GM18511 (cell line): ENCODE results near the gene EPHB4.
"Not testable (repeated sequence)": the region's sequence is repeated elsewhere in the genome, so short reads cannot be mapped to it uniquely, and the experiment has no call there.

ENCODE experiments used
- ATAC-seq: cut with Tn5 transposase; IDR thresholded peaks from one replicate; pipeline ENCODE4 v1.9.1; 2021; ENCODE audit warnings: mild to moderate bottlenecking, moderate library complexity; ENCODE audit not compliant: unreplicated experiment

The EPHB4 gene

GRCh38 chr7:100822236-100823139 is 4.8 kb downstream of the EPHB4 start:
- ATAC-seq, result no peak

GRCh38 chr7:100819586-100819985 is 7.7 kb downstream of the EPHB4 start:
- no peak for ATAC-seq

DNA sequence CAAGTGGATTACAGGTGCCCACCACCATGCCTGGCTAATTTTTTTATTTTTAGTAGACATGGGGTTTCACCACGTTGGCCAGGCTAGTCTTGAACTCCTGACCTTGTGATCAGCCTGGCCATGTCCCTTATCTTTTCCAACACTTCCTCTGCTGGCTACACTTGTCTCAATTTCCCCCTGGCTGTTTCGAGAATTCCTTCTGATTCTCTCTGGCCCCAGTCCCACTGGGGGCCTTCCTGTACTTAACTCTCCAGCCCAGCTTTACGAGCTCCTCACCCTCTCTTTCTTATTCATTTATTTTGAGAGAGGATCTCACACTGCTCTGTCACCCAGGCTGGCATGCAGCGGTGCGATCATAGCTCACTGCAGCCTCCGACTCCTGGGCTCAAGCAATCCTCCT is 8.5 kb downstream of the EPHB4 start:
- ATAC-seq, result no peak

GRCh38 chr7:100818366-100818765 is 9.0 kb downstream of the EPHB4 start:
- ATAC-seq, result no peak

DNA sequence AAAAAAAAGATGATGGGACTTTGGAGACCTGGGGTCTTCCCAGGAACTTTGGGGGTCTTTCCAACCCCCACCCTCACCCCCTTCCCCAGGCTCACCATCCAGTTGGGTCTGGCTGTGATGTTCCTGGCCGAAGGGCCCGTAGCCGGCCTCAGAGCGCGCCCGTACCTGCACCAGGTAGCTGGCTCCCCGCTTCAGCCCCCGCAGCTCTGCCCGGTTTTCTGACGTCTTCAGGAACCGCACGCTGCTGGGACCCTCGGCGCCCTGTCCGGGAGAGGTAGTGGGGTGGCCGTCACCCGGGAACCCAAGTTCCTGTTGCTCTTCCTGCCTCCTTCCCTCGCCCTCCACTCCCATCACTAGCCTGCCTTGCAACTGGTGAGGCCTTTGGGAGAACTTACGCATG is 10.2 kb downstream of the EPHB4 start:
- no peak for ATAC-seq

DNA sequence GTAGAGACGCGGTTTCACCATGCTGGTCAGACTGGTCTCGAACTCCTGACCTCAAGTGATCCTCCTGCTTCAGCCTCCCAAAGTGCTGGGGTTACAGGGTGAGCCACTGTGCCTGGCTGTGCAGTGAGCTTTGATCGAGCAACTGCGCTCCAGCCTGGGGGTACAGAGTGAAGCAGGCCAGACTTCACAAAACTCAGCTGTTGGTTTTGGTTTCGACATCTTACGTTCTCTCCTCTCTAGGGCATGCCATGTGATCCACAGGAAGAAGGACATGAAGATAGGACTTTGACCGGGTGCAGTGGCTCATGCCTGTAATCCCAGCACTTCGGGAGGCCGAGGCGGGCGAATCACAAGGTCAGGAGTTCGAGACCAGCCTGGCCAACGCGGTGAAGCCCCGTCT is 10.8 kb downstream of the EPHB4 start:
- ATAC-seq, result not testable (repeated sequence)

- no peak for ATAC-seq
Measured at GRCh38 chr7:100812729-100813128, 14.6 kb downstream of the EPHB4 start.

DNA sequence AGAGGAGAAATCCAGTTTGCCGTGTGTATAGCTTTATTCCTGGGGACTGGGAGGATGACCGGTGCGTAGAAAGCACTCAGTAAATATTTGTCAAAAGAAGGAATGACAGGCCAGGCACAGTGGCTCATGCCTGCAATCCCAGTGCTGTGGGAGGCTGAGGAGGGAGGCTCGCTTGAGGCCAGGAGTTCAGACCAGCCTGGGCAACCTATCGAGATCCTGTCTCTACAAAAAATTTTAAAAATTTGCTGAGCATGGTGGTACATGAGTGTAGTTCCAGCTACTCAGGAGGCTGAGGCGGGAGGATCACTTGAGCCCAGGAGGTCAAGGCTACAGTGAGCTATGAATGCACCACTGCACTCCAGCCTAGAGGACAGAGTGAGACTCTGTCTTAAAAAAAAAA is 15.8 kb downstream of the EPHB4 start:
- ATAC-seq, result no peak

GRCh38 chr7:100808354-100808875 is 18.9 kb downstream of the EPHB4 start:
- no peak for ATAC-seq

- ATAC-seq, result not testable (repeated sequence)
Measured at GRCh38 chr7:100806883-100807282, 20.4 kb downstream of the EPHB4 start.

- ATAC-seq, result no peak
Measured at GRCh38 chr7:100806276-100806675, 21.0 kb downstream of the EPHB4 start.

DNA sequence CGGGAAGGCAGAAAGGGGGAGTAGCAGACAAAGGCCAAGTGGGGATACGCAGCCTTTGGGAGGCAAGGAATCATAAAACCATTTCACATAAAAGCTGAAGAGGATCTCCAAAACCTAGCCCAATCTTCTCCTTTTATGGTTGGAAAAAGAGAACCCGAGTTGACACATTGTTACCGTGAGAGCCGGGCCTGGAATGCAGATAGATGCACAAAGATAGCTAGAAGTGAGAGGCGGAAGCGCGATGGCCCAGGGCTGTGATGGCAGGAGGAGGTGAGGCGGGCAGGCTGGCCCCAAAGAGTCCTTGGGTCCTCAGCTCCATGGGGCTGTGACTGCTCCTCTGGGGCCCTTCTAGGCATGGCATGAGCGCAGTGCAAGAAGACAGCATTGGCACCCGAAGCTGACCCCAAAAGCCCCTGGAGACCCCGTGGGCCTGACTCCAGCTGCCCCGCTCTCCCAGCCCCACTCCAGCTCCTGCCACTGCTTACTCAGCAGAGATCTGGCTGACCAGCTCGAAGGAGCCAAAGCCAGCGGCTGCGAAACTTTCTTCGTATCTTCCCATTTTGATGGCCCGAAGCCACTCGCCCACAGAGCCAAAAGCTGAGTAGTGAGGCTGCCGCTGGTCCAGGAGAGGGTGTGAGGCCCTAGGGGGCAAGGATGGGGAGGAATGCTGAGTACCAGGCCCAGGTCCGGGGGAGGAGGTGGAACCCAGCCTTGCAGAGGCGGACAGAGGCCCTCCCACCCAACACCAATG is 22.5 kb downstream of the EPHB4 start:
- no peak for ATAC-seq

- ATAC-seq, result peak; percentile 98
Measured at GRCh38 chr7:100803398-100804161, 23.7 kb downstream of the EPHB4 start.

DNA sequence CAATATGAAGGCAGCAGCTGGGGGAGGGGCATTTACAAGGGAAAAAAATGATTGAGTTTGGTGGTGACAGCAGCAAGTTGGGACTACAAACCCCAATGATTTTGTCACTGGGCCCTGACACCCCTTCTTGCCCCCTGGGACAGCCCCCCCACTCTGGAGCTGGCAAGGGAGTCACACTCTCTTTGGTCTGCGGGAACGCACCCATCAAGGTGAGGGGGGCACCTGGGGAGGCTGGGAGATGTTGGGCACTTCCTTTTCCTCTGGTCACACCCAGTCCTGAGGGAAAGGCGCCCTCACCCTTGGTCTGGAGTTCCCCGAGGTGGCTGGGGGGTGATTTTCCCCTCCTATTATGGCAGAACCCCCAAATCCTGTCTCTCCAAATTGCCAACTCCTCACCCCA is 24.4 kb downstream of the EPHB4 start:
- no peak for ATAC-seq

DNA sequence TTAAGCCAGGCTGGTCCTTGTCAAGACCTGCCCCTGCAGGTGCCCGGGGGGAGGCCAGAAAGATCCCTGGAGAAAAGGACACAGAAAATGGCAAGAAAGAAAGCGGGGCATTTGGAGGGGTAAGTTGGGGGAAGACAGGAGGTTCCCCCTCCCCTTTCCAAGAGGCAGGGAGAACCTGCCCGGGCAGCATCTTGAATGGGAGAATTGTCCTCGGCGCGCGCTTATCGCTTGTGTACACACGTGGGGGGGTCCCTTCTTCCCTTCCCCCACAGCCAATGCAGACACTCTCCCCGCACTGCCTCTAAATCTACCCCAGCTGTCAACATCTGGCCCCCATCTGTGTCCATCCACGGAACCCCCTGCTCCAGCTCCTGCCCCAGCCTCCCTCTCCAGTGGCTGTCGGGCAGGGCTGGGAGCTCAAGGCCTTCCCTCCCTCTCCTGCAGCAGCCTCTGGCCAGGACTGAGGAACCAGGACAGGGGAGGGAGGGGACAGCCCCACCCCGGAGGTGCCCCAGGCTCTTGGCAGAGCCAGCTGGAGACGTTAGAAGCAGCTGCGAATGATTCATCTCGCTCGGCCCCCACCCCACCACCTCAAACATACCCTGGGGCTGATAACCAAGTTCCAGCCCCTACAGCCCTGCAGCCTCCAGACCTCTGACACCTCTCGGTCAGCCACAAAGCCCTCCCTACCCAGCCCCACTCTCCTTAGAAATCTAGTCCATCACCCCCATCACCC is 25.3 kb downstream of the EPHB4 start:
- ATAC-seq, result no peak

- ATAC-seq, result no peak
Measured at GRCh38 chr7:100799037-100799896, 28.1 kb downstream of the EPHB4 start.

GRCh38 chr7:100794741-100795140 is 32.6 kb downstream of the EPHB4 start:
- ATAC-seq, result no peak

DNA sequence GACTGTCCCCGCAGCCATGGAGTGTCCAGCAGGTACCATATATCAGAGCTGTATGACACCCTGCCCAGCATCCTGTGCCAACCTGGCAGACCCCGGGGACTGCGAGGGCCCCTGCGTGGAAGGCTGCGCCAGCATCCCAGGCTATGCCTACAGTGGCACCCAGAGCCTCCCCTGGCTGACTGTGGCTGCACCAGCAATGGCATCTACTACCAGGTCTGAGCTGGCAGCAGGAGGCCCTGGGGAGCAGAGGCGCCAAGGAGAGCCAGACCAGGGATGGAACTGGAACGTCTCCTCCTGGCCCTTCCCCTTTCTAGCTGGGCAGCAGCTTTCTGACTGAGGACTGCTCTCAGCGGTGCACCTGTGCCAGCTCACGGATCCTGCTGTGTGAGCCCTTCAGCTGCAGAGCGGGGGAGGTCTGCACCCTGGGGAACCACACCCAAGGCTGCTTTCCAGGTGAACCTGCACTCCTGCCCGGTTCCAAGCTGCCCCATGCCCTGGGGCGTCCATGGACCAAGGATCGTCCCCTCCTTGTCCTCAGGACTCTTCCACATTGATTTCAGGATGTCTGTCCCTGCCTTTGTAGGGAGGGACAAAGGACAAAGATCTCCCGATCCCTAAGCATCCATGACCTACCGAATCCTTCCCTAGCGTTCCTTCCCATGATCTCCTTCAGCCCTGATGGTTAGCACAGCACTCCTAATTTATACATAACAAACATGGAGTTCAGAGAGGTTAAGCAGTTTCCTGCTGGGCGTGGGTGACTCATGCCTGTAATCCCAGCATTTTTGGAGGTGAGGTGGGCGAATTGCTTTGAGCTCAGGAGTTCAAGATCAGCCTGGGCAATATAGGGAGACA is 33.3 kb downstream of the EPHB4 start:
- no peak for ATAC-seq
